A549 treated with CpdA at 1 μM for 4 hours (cell line): ENCODE results near the gene GEMIN2. TPM values are rescaled to one million over a fixed set of nuclear protein-coding genes. Genes with fewer than 3 reads are reported as not detected.

Experiments
- total RNA-seq: library from RNA; stranded (reverse); fragments of 200-300 nt; extraction: Qiagen RNA extraction; gene quantifications from 5 replicates; pipeline ENCODE4 v1.2.3, GENCODE V29; 2022; ENCODE audit warnings: low read depth

GEMIN2 gene, protein sequence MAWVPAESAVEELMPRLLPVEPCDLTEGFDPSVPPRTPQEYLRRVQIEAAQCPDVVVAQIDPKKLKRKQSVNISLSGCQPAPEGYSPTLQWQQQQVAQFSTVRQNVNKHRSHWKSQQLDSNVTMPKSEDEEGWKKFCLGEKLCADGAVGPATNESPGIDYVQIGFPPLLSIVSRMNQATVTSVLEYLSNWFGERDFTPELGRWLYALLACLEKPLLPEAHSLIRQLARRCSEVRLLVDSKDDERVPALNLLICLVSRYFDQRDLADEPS
- total RNA-seq, result 23.2 to 33.8 TPM (median 24.7 TPM) in 5 replicates

DNA sequence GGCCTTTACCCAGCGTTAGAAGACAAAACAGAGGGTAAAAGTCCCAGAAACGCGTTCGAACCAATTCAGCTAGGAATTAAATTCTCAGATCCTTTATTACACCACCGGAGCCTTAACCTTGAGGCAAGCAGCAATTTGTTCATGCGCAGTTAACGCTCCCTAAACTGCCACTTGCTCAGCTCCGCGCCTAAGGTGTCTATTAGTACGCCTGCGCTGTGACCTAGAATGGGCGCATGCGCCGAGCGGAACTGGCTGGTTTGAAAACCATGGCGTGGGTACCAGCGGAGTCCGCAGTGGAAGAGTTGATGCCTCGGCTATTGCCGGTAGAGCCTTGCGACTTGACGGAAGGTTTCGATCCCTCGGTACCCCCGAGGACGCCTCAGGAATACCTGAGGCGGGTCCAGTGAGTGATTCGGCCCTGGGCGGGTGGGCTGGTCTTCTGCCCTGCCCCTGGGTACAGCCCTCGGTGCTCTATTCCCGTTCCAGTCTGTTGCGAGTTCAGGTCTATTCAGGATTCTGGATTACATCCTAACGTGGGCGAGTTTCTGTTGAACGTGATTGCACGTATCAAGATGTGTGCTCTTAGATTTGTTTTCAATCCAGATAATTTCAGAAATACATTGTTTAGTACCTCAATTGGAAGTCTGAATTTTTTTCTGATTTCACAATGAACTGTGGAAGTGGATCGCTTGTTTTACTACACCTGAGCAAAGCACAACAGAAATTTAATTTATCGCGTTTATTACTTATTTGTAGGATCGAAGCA is at the start of gene GEMIN2:
TSS of gene GEMIN2 (plus strand) at position 251 of the 766 bp plus-strand sequence. CDS start at position 267, 16 bp downstream.

DNA sequence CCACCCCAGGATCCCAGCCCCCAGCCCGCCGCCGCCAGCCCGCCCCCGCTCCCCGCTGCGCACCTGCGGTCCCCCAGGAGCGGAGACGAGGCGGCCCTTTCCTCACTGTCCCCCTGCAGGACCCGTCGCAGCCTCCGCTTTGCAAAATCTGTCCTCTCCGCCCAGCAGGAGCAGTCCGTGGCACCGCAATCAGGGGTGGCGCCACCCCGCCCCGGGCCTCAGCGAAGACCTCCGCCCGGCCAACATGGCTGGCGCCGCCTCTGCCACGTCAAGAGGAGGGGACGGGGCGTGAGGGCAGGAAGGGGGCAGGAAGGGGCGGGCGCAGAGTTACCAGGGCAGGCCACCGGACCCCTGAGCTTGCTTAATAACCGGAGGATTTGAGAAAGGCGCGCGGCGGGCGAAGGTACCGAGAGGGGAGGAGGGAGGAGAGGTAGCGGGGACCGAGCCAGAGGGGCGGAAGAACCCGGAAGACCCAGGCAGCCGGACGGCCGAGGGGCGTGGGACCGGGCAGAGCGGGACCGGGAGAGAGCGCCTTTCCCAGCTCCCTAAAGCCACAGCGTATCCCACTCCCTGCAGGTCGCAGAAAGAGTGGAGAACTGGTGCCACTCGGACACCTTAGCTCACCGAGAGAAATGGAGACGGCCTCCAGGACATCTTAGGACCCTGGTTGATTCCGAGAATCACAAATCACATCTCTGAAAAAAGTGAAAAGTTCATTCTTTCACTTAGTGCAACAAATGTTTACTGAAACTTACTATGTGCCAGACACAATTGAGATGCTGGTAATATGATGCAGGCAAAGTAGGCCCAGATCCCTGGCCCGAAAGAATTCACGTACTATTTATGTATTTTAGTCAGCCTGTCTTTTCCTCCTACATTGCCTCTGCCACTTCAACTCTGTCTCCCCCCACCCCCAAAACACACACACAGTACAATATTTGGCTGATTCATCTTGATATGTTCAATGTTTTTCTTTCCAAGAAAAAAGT is 10.9 kb upstream of the GEMIN2 start, which contains the start of gene SEC23A:
TSS of gene SEC23A (minus strand) at position 267 of the 989 bp plus-strand sequence. CDS start 7,117 bp downstream, outside the sequence.

DNA sequence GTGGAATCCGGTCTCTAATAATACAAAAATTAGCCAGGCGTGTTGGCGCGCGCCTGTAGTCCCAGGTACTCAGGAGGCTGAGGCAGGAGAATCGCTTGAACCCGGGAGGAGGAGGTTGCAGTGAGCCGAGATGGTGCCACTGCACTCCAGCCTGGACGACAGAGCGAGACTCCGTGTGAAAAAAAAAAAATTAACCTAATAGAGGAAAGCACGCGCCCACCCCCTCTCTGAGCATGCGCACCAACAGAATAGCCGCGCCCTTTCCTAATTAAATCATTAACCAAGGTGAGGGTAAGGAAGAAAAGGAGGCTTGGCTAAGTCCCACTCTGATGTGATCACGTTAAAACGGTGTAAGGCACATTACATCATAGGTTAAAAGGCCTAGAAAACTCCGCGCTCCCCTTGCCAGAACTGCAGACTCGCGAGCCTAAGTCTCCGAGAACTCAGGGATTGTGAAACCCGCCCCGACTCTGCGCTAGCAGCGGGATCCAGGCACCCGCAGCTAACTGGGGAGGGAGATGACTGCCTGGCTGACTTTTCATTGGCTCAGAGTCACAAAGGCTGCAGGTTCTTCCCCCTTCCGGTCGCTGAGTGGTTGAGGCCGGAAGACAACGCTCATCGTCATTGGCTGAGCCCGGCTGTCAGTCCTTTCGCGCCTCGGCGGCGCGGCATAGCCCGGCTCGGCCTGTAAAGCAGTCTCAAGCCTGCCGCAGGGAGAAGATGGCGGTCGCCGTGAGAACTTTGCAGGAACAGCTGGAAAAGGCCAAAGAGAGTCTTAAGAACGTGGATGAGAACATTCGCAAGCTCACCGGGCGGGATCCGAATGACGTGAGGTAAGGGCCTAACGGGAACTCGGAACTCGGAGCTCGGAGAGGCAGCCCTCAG is 60.7 kb downstream of the GEMIN2 start, which contains the start of gene PNN:
TSS of gene PNN (plus strand) at position 695 of the 885 bp plus-strand sequence. CDS start at position 721, 26 bp downstream.

Other genes with a start within 250 kb of the GEMIN2 start
- gene SEC23A, start 11.1 kb upstream of the GEMIN2 start, total RNA-seq, result 43.6 to 97.3 TPM (median 76.9 TPM) in 5 replicates
- gene TRAPPC6B, start 56.0 kb downstream of the GEMIN2 start, total RNA-seq, result 13.0 to 16.4 TPM (median 14.4 TPM) in 5 replicates
- gene PNN, start 60.9 kb downstream of the GEMIN2 start, total RNA-seq, result 43.1 to 66.5 TPM (median 50.9 TPM) in 5 replicates
- gene MIA2, start 119.6 kb downstream of the GEMIN2 start, total RNA-seq, result 22.5 to 27.8 TPM (median 24.5 TPM) in 5 replicates